ENCODE data around the gene ISOC2.

DNA sequence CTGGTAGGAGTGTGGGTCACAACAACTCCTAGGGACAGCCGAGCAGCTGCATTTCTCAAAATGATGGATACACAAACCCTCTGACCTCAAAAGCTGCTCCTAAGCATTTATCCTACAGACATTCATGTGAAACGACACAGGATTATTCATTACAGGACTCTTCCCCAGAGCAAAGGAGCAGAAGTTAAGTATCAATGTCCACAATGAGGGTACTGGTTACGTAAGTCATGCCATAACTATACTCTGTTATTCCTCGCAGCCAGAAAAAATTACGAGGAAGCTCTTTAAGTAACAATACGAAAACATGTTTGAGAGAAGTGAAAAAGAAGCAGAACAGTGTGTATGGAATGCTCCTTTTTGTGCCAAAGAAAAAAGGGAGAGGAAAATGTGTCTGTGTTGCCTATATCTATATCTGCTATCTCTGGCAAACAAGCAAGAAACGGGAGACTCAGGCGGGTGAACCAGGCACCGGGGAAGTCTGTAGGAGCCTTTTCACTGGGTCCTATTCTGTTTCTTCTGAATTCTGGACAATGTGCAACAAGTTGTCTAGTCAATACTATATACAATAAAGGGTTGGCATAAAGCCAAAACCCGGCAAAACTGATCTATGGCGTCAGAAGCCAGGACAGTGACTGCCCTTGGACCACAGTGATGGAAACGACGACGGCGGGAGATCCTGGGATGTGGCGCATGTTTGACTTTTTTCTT is 1.3 kb downstream of the ISOC2 start:
- TF ChIP-seq, protein P1, sequence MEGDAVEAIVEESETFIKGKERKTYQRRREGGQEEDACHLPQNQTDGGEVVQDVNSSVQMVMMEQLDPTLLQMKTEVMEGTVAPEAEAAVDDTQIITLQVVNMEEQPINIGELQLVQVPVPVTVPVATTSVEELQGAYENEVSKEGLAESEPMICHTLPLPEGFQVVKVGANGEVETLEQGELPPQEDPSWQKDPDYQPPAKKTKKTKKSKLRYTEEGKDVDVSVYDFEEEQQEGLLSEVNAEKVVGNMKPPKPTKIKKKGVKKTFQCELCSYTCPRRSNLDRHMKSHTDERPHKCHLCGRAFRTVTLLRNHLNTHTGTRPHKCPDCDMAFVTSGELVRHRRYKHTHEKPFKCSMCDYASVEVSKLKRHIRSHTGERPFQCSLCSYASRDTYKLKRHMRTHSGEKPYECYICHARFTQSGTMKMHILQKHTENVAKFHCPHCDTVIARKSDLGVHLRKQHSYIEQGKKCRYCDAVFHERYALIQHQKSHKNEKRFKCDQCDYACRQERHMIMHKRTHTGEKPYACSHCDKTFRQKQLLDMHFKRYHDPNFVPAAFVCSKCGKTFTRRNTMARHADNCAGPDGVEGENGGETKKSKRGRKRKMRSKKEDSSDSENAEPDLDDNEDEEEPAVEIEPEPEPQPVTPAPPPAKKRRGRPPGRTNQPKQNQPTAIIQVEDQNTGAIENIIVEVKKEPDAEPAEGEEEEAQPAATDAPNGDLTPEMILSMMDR (conservative IDR thresholded peaks at IDR 0.05; ENCODE audit: low read length) = no peak
- TF ChIP-seq EZH2phosphoT487 (IDR thresholded peaks at IDR 0.05; ENCODE audit: borderline replicate concordance) = no peak
